Endometrial microvascular endothelial cells (primary cell): ENCODE measurements around the gene ACOT7. TPM values are rescaled to one million over a fixed set of nuclear protein-coding genes. Genes with fewer than 3 reads are reported as not detected.

Source experiments
- in situ Hi-C: cut with HindIII; loops from 2 replicates; pipeline ENCODE4 v1.10.0; 2017; ENCODE audit warnings: low sequenced_read_pairs, low pct_unique_long_range_greater_than_20kb; ENCODE audit errors: inconsistent ontology term
- total RNA-seq: library from RNA; depleted of rRNA; stranded (reverse); fragments of >200 nt; gene quantifications from one replicate; pipeline ENCODE4 v1.2.3, GENCODE V29; 2015; ENCODE audit errors: inconsistent ontology term

The ACOT7 gene
- total RNA-seq, 1 donor from 2014 or later, result 101 TPM

- in situ Hi-C loops, result no loop called here
Observed at GRCh38 chr1:6424619-6425593, 31.3 kb upstream of the ACOT7 start, which contains the start of gene ESPN. Gene ESPN, plus strand, starts transcription at chr1:6424776. Its CDS starts 180 bp downstream, at chr1:6424956.

GRCh38 chr1:6424000-6424565 is 30.5 kb upstream of the ACOT7 start:
- in situ Hi-C loops, result no loop called here

- in situ Hi-C loops, result no loop called here
Observed at GRCh38 chr1:6423321-6423999, 29.9 kb upstream of the ACOT7 start.

GRCh38 chr1:6421266-6421665 is 27.7 kb upstream of the ACOT7 start:
- in situ Hi-C loops, result no loop called here

- in situ Hi-C loops, result no loop called here
Observed at GRCh38 chr1:6420454-6421042, 27.0 kb upstream of the ACOT7 start.

- in situ Hi-C loops, result no loop called here
Observed at GRCh38 chr1:6419804-6420453, 26.4 kb upstream of the ACOT7 start, which contains the start of gene HES2. Gene HES2, minus strand, starts transcription at chr1:6419919. Its CDS starts 99 bp downstream, at chr1:6419820.

GRCh38 chr1:6419397-6419803 is 25.8 kb upstream of the ACOT7 start:
- in situ Hi-C loops, result no loop called here

GRCh38 chr1:6418668-6419396 is 25.3 kb upstream of the ACOT7 start:
- in situ Hi-C loops, result no loop called here

- in situ Hi-C loops, result no loop called here
Observed at GRCh38 chr1:6417961-6418667, 24.5 kb upstream of the ACOT7 start.

- in situ Hi-C loops, result no loop called here
Observed at GRCh38 chr1:6416906-6417305, 23.3 kb upstream of the ACOT7 start.

GRCh38 chr1:6416295-6416656 is 22.7 kb upstream of the ACOT7 start:
- in situ Hi-C loops, result no loop called here

- in situ Hi-C loops, result no loop called here
Observed at GRCh38 chr1:6414881-6415626, 21.5 kb upstream of the ACOT7 start.

- in situ Hi-C loops, result no loop called here
Observed at GRCh38 chr1:6414443-6414844, 20.9 kb upstream of the ACOT7 start.

GRCh38 chr1:6412896-6413295 is 19.3 kb upstream of the ACOT7 start:
- in situ Hi-C loops, result no loop called here

- in situ Hi-C loops, result no loop called here
Observed at GRCh38 chr1:6410248-6410893, 16.8 kb upstream of the ACOT7 start.

GRCh38 chr1:6409733-6410132 is 16.2 kb upstream of the ACOT7 start:
- in situ Hi-C loops, result no loop called here
